SKM-1 (cell line): ENCODE data around the gene MSANTD7.
"Not testable (repeated sequence)": the region's sequence is repeated elsewhere in the genome, so short reads cannot be mapped to it uniquely, and the experiment has no call there.

Source experiments
- DNase-seq: peaks from one replicate; lab custom pipeline; 2025; ENCODE audit not compliant: unreplicated experiment; lab: John Stamatoyannopoulos, UW

The MSANTD7 gene

DNA sequence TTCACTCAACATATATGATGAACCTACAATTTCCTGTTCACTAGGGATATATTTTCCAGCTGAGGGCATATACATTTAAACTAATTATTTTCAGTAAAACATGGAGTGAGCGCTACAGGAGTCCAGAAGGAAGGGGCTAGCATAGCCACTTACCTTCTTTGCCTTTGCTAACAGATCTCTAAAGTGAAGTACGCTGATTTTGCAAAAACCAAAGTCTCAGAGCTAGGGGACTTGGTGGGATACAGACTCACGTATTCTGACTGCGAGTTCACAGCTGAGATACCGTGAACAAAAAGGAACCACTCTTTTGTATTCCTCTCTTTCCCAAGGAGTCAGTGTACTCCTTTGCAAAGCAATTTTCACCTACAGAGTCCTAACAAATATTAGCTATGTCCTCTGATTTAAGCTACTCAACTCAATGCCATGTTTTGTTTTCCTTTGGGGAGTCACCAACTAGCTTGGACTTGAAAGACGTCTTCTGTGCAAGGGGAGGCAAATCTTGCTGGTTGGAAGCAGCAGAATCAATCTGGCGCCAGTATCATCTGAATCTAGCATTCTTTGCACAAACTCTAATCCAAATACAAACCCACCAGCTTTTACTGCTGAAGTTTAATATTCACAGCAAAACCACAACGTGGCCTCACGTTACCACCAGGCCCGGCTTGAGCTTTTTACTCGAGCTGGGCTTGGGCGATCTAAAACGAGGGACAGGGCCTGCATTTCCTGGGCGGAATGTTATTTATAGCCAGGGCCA, 926 bp upstream of the MSANTD7 start:
- DNase-seq = no peak

DNA sequence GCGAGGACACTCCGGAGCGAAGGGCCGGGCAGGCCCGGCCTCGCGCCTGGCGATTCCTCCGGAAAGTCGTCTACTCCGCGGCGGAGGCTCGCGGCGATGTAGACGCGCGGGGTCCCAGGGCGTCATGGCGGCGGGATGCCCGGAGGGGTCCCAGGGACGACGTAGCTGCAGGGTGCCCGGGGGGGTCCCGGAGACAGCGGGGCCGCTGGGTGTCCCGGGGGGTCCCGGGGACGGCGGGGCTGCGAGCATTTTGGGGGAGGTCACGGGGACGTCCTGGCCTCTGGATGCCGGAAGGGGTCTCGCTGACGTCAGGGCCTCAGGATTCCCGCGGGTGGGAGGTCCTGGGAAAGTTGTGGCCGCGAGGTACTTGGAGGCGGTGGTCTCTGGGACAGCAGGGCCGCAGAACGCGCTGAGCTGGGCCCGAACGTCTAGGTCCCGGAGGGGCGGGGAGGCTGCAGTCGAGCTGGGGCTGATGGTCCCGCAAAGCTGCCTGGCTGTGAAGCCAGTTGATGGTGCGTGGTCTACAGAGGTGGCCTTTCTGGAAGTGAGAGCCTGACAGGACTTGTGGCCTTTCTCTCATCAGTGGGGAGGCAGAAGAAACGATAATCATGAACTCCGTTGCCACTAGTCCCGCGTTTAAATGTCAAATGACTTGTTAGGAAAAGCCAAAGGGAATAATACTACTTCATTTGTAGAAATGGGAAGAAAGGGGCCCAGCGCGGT, 637 bp downstream of the MSANTD7 start:
- DNase-seq = no peak

DNA sequence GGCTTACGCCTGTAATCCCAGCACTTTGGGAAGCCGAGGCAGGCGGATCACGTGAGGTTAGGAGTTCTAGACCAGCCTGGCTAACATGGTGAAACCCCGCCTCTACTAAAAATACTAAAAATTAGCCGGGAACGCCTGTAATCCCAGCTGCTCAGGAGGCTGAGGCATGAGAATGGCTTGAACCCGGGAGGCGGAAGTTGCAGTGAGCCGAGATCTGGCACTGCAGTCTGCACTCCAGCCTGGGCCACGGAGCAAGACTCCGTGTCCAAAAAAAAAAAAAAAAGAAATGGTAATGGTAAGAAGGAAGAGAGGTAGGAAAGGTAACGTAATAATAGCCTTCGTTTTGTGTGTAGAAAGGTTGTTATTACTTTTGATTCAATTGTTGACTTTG, 1.2 kb downstream of the MSANTD7 start:
- no peak for DNase-seq

DNA sequence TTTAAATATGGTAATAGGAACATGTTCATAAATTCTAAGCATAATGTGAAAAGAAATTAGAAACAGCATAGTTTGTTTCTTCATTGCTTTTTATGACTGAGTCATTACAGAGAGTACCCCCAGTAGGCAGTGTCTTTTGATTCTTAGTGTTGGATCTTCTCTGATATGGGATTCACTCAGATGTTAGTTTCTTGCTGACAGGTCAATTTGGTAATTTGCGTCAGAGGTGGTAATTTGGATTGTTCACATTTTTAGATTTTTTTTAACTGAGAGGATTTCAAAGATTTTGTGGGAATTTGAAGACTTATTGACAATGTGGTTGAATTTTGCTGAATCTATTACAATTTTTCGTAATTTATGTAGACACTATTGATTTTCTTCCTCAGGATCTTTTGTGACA, 2.1 kb downstream of the MSANTD7 start:
- DNase-seq = no peak

DNA sequence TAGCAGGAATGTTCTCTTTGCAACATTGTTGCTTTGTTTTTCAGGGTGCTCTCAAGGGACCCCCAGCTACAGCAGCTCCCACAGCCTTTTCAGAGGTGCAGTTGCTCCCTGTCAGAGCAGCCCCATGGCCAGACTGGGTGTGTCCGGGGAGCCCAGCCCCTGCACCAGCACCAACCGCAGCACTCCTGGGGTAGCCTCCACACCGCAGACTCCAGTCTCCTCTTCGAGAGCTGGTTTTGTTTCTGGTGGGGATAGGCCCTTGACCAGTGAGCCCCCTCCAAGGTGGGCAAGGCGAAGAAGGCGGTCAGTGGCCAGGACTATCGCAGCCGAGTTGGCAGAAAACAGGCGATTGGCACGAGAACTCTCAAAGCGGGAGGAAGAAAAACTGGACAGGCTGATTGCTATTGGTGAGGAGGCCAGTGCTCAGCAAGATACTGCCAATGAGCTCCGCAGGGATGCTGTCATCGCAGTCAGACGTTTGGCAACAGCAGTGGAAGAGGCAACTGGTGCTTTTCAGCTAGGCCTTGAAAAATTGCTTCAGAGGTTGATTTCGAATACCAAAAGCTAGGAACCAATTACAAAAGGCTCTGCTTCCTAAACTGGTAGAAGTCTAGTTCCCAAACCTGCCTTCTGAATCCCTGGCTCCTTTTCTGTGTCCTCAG, 5.4 kb downstream of the MSANTD7 start:
- DNase-seq = no peak

DNA sequence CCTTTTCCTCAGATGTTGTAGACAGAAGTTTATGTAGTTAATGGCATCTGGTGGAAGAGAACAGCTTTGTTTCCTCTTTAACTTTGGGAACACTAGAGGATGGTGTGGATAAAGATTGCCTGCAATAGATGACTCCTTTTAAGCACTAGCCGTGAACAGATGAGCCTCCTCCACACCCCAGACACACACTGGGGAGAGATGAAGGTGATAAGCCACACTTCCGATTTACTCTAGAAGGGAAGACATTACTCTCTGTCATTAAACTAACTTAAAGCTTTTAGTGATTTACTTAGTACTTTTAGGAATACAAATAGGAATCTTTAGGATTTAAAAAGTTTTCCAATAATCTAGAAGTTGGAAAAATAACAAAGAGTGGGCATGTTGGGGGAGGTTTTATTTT, 6.8 kb downstream of the MSANTD7 start:
- DNase-seq = no peak

- DNase-seq = no peak
These were observed 14.1 kb downstream of the MSANTD7 start for GRCh38 chr10:14852236-14852635.

- DNase-seq = no peak
These were observed 17.3 kb downstream of the MSANTD7 start for GRCh38 chr10:14855453-14855852.

GRCh38 chr10:14858338-14858960, 20.3 kb downstream of the MSANTD7 start:
- DNase-seq = no peak

DNA sequence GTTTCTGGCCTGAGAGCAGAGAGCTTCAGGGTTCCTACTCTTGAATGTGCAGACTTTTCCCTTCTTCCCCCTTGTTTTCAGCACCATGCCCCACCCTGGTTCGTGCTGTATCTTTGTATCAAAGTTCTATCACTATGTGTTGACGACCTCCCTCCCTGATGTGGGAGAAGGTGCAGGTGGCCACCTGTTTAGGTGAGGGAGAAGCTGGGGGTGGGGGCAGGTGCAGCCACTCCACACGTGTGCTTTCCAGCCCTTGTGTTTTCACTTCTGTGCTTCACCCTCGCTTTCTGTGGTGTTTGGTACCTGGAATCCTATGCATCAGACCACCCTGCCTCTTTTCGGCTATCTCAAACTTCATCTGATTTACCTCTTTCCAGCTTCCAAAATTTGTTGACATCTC, 20.9 kb downstream of the MSANTD7 start:
- no peak for DNase-seq

DNA sequence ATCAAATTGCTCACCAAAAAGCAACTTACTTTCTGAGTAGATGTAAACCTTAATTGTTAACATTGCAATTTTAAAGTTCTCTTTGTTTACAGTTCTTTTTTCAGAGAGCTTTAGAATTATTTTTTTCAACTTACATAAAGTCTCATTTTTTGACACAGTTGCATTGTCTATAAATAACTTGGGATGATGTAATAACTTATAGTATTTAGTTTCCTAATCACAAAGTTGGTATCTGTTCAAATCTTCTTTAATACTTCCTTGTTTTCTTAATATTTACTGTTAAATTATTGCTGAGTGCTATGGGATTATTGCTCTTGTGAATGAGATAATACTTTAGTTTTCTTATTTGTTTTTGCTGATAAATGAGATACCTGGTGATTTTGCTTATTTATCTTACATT, 21.7 kb downstream of the MSANTD7 start:
- DNase-seq = no peak

DNA sequence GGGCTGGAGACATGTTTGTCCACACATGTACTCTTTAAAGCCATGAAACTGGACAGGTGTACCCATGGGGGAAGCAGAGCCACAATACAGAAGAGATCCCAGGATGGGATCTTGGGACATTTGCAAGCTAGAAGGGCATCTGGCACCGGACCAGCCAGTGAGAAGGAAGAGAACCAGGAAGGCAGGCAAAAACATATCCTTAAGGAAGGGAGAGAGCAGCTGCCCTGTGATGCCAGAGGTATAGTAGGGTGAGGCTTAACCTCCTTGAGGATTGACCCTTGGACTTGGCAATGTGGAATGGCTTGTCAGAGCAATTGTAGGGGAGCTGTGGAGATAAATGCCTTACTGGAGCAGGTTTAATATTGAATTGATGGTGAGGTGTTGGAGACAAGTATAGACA, 22.7 kb downstream of the MSANTD7 start:
- DNase-seq = no peak

DNA sequence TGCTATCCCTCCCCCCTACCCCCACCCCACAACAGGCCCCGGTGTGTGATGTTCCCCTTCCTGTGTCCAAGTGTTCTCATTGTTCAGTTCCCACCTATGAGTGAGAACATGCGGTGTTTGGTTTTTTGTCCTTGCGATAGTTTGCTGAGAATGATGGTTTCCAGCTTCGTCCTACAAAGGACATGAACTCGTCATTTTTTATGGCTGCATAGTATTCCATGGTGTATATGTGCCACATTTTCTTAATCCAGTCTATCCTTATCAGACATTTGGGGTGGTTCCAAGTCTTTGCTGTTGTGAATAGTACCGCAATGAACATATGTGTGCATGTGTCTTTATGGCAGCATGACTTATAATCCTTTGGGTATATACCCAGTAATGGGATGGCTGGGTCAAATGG, 26.4 kb downstream of the MSANTD7 start:
- not testable (repeated sequence) for DNase-seq

- DNase-seq = not testable (repeated sequence)
These were observed 26.8 kb downstream of the MSANTD7 start for GRCh38 chr10:14864871-14865270.

DNA sequence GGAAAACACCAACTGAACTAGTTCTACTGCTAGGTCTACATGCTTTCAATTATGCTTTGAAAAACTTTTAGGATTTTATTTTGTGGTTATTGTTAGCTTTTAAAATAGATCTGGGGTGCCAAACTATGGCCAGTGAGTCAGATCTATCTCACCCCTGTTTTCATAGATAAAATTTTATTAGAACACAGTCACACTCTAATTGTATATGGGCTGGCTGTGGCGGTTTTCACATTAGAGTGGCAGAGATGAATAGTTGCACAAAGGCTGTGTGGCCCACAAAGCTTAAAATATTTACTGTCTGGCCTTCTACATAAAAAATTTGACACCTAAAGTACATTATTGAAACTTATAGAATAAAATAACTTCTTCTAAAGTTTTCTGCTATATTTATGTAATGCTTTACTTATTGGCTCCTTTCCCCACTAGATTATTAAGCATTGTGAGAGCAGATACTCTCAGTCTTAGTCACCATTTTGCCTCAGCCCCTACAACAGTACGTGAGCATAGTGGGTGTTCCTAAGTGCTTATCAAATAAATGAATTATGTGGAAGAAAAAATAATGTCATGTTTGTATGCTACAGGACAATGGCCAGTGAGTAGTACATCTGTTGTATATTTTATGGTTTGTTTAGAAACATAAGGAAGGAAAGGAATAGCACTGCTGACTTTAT, 35.1 kb downstream of the MSANTD7 start:
- no peak for DNase-seq

DNA sequence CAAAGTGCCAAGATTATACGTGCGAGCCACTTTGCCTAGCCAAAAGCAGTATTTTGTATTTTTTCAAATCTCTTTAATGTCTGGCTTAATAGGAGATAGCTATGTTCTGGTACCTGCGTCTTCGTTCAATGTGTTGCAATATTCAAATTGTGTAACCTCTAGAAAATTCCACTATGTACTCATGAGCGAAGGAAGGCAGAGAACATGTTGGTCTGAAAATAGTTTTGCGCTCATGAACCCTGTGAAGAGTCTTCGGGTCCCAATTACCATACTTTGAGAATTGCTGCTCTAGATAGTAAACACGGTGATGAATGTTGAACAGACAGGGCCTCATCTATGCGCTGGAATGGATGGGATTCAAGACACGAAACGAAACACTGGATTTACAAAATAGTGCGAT, 37.8 kb downstream of the MSANTD7 start:
- DNase-seq = no peak

GRCh38 chr10:14876764-14877163, 38.7 kb downstream of the MSANTD7 start:
- no peak for DNase-seq

DNA sequence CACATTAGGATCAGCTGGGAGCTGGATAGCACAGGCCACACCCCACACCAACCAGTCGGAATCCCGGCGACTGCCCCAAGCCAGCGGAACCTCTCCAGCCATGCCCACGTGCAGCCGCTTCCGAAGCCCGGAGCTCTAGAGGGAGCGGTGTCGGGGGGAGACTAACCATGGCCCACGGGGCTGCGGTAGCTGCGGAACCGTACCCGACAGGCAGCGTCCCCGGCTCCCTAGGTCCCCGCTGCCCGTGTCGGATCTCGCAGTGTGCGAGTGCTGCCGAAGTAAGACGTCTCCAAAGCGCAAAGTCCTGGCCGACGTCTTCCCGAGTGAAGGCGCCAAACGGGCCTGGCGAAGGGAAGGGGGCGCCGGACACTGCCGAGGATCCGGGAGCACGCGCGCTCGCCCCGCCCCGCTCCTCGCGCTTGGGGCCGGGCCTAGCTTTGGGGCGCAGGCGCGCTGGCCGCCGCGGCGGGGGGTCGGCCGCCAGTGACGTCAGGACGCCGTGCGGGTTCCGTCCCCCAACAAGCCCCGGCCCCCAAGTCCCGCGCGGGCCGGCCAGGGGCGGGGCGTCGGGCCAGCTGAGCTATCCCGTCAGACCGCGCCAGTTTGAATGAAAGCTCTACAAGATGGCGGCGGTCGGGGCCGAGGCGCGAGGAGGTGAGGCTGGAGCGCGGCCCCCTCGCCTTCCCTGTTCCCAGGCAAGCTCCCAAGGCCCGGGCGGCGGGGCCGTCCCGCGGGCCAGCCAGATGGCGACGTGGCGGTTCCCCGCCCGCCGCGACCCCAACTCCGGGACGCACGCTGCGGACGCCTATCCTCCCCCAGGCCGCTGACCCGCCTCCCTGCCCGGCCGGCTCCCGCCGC, 40.4 kb downstream of the MSANTD7 start, which contains the start of gene SUV39H2:
Gene SUV39H2, plus strand, starts transcription at position 601 of the 858 bp plus-strand sequence. Its CDS starts 23 bp downstream, at position 624.
- peak; percentile 31 for DNase-seq

DNA sequence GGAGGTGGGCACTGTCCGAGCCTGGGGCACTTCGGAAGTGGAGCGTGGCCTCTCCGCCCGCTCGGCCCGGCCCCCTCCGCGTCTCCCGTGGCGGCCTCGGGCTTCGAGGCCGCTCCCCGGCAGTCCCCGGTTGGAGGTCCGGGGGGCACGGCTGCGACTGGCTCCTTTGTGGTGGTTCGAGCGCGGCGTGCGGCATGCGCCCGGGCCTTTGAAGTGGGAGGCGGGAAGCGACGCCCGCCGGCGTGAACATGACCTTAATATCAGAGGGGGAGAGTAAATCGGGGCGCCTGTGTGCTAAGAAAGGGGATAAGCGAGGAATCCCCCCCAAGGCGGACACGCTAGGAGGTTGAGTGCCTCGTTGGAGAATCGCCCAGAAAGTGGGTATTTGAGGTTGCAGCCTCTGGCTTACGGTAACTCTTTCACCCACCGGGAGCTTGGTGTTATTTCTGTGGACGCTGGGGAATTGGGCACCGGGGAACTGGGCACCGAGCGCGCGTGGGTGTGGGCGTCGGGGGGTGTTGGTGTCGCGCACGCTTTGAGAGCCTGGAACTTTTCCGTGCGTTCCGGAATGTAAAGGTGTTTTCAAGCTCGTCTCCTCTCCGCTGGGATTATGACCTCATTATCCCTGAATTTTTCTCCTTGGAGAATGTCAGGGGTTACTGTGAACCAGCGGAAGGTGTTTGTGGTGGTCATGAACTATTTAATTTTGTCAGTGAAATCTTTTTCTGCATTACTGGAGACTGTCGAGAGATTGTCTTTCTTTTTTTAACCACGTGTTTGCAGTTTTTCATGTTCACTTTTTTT, 41.2 kb downstream of the MSANTD7 start:
- DNase-seq = no peak

DNA sequence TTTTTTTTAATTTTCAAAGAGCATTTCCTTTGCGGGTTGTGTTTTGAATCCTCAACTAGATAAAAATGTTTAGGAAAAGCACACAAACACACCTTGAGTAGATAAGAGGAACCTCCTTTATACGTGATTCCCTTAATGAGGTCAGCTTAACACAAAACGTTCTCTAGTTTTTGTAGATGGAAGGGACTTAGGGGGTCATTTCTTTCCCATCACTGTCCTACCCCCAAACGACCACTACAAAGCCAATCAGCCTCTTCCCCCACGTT, 41.8 kb downstream of the MSANTD7 start:
- DNase-seq = no peak
